ENCODE measurements around the gene PRSS21. TPM values are rescaled to one million over a fixed set of nuclear protein-coding genes. Genes with fewer than 3 reads are reported as not detected.

PRSS21 gene
- total and polyA plus RNA-seq, 2 experiments from 2014 or later = not detected

GRCh38 chr16:2785101-2785991, 31.7 kb upstream of the PRSS21 start:
- Histone ChIP-seq H3K27ac (no peak overlapping the region), H3F3A (ENCODE audit: insufficient read depth) (no peaks in the 10 kb centered on the region), H2AFZ (no peak overlapping the region), H3K9me3 (ENCODE audit: low read depth) (no peaks in the 10 kb centered on the region), H3K36me3 (ENCODE audit: low read depth) (no peaks in the 10 kb centered on the region), H3K27me3 (replicated peaks; ENCODE audit: insufficient read depth) (peaks cover 48% of the 10 kb centered on the region), H3K9ac (no peak overlapping the region), H3K4me2 (ENCODE audit: unreplicated experiment) (peak overlapping the region; percentile 28), H3K4me3 (peak overlapping the region; percentile 24; the same call in 1 of the 2 replicates), H3K79me2 (ENCODE audit: insufficient read depth) (no peaks in the 10 kb centered on the region), H4K20me1 (ENCODE audit: insufficient read depth) (no peaks in the 10 kb centered on the region), H3K4me1 (ENCODE audit: insufficient read depth) (no peaks in the 10 kb centered on the region), H3K9me2 (ENCODE audit: insufficient read depth) (no peaks in the 10 kb centered on the region)
- 14% methylated on average over 56 to 57 of the region's 79 CpGs for WGBS, 2 experiments (ENCODE audit: low coverage in 1 of 2, low lambda C conversion rate in 2 of 2, missing lambda C conversion rate in 2 of 2)
- no peak for TF ChIP-seq EZH2phosphoT487 (IDR thresholded peaks at IDR 0.05; ENCODE audit: insufficient read depth, low read depth)
- TF ChIP-seq EZH2 (IDR thresholded peaks at IDR 0.05; ENCODE audit: insufficient read depth, poor library complexity, severe bottlenecking) = peak; percentile 66
- in situ Hi-C loops (cut with MboI) = no loop called here
- DNase-seq = no peak

GRCh38 chr16:2786061-2786825, 30.8 kb upstream of the PRSS21 start:
- Histone ChIP-seq H3K4me1 (ENCODE audit: insufficient read depth) (no peaks in the 10 kb centered on the region), H2AFZ (no peak overlapping the region), H3K27me3 (replicated peaks; ENCODE audit: insufficient read depth) (peaks cover 56% of the 10 kb centered on the region), H3K27ac (no peak overlapping the region), H3K9me3 (ENCODE audit: low read depth) (no peaks in the 10 kb centered on the region), H3K4me3 (no peak overlapping the region), H3K9me2 (ENCODE audit: insufficient read depth) (no peaks in the 10 kb centered on the region), H3F3A (ENCODE audit: insufficient read depth) (no peaks in the 10 kb centered on the region), H3K79me2 (ENCODE audit: insufficient read depth) (no peaks in the 10 kb centered on the region), H3K9ac (no peak overlapping the region), H3K36me3 (ENCODE audit: low read depth) (no peaks in the 10 kb centered on the region), H3K4me2 (ENCODE audit: unreplicated experiment) (no peak overlapping the region), H4K20me1 (ENCODE audit: insufficient read depth) (no peaks in the 10 kb centered on the region)
- in situ Hi-C loops (cut with MboI) = no loop called here
- TF ChIP-seq EZH2phosphoT487 (IDR thresholded peaks at IDR 0.05; ENCODE audit: insufficient read depth, low read depth) (no peak), EZH2 (IDR thresholded peaks at IDR 0.05; ENCODE audit: insufficient read depth, poor library complexity, severe bottlenecking) (no peak)
- WGBS, 2 experiments (ENCODE audit: low coverage in 1 of 2, low lambda C conversion rate in 2 of 2, missing lambda C conversion rate in 2 of 2) = 34 to 39% methylated on average over 13 to 15 of the region's 15 CpGs
- DNase-seq = no peak

- Histone ChIP-seq H3K9ac (no peak overlapping the region), H3F3A (ENCODE audit: insufficient read depth) (no peaks in the 10 kb centered on the region), H3K9me2 (ENCODE audit: insufficient read depth) (no peaks in the 10 kb centered on the region), H3K79me2 (ENCODE audit: insufficient read depth) (no peaks in the 10 kb centered on the region), H3K27me3 (replicated peaks; ENCODE audit: insufficient read depth) (peaks cover 61% of the 10 kb centered on the region), H3K27ac (no peak overlapping the region), H3K4me1 (ENCODE audit: insufficient read depth) (no peaks in the 10 kb centered on the region), H4K20me1 (ENCODE audit: insufficient read depth) (no peaks in the 10 kb centered on the region), H3K4me3 (no peak overlapping the region), H3K36me3 (ENCODE audit: low read depth) (no peaks in the 10 kb centered on the region), H3K9me3 (ENCODE audit: low read depth) (no peaks in the 10 kb centered on the region), H3K4me2 (ENCODE audit: unreplicated experiment) (no peak overlapping the region), H2AFZ (no peak overlapping the region)
- WGBS, 2 experiments (ENCODE audit: low coverage in 1 of 2, low lambda C conversion rate in 2 of 2, missing lambda C conversion rate in 2 of 2) = 7% methylated on average over 3 of the region's 3 CpGs; no CpG with 5 or more reads in 1 of the 2 experiments
- TF ChIP-seq EZH2 (IDR thresholded peaks at IDR 0.05; ENCODE audit: insufficient read depth, poor library complexity, severe bottlenecking) (no peak), EZH2phosphoT487 (IDR thresholded peaks at IDR 0.05; ENCODE audit: insufficient read depth, low read depth) (no peak)
- DNase-seq = no peak
- in situ Hi-C loops (cut with MboI) = no loop called here
These were observed 30.2 kb upstream of the PRSS21 start for GRCh38 chr16:2786826-2787151.

GRCh38 chr16:2787406-2787805, 29.6 kb upstream of the PRSS21 start, which contains the start of gene PRSS33:
PRSS33 (minus strand) TSS chr16:2787560; CDS start chr16:2786547, 1,013 bp downstream.
- in situ Hi-C loops (cut with MboI) = no loop called here
- H3K27me3 ChIP-seq (replicated peaks; ENCODE audit: insufficient read depth) = peaks cover 68% of the 10 kb centered on the region
- no peaks in the 10 kb centered on the region for H3F3A ChIP-seq (ENCODE audit: insufficient read depth)
- no peak within 1 kb of the TSS for H3K4me2 ChIP-seq (ENCODE audit: unreplicated experiment)
- no peak for DNase-seq
- H3K36me3 ChIP-seq (ENCODE audit: low read depth) = no peaks in the 10 kb centered on the region
- no peak within 1 kb of the TSS for H2AFZ ChIP-seq
- no peak within 1 kb of the TSS for H3K27ac ChIP-seq
- no peak within 1 kb of the TSS for H3K4me3 ChIP-seq
- no peak within 1 kb of the TSS for H3K9ac ChIP-seq
- H4K20me1 ChIP-seq (ENCODE audit: insufficient read depth) = no peaks in the 10 kb centered on the region
- H3K4me1 ChIP-seq (ENCODE audit: insufficient read depth) = no peaks in the 10 kb centered on the region
- WGBS, 2 experiments (ENCODE audit: low coverage in 1 of 2, low lambda C conversion rate in 2 of 2, missing lambda C conversion rate in 2 of 2) = 2 to 3% methylated on average over 9 to 10 of the region's 10 CpGs
- no peaks in the 10 kb centered on the region for H3K79me2 ChIP-seq (ENCODE audit: insufficient read depth)
- no peak for TF ChIP-seq EZH2 (IDR thresholded peaks at IDR 0.05; ENCODE audit: insufficient read depth, poor library complexity, severe bottlenecking)
- TF ChIP-seq EZH2phosphoT487 (IDR thresholded peaks at IDR 0.05; ENCODE audit: insufficient read depth, low read depth) = no peak
- H3K9me2 ChIP-seq (ENCODE audit: insufficient read depth) = no peaks in the 10 kb centered on the region
- no peaks in the 10 kb centered on the region for H3K9me3 ChIP-seq (ENCODE audit: low read depth)
